HG03558 (cell line): ENCODE measurements around the gene RAPGEF6.

ENCODE experiments used
- ATAC-seq: cut with Tn5 transposase; IDR thresholded peaks from one replicate; pipeline ENCODE4 v1.9.1; 2021; ENCODE audit warnings: moderate number of reproducible peaks; ENCODE audit not compliant: unreplicated experiment; ENCODE audit errors: extremely low read depth

The RAPGEF6 gene

GRCh38 chr5:131563434-131564228 lies 71.4 kb downstream of the RAPGEF6 start:
- ATAC-seq = no peak

DNA sequence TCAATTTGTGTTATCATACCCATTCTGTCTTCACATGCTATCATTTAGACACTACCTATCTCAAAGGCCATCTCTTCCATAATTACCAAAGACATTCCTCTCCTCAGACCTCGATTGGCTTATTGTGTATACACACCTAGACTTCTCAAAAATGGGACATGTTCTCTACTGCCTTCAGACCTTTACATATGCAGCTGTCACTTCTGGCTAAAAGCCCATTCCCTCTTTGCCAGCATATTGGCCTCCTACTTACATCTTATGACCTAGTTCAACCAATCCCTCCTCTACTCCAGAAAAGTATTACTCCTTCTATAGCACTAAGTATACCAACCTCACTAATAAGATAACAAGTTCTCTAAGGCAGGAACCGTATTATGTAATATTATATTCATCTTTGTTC lies 84.4 kb downstream of the RAPGEF6 start:
- no peak for ATAC-seq

- no peak for ATAC-seq
Measured at GRCh38 chr5:131548176-131548575, 86.9 kb downstream of the RAPGEF6 start.

GRCh38 chr5:131545845-131546244 lies 89.2 kb downstream of the RAPGEF6 start:
- ATAC-seq = no peak

GRCh38 chr5:131542723-131543122 lies 92.3 kb downstream of the RAPGEF6 start:
- no peak for ATAC-seq

- no peak for ATAC-seq
Measured at GRCh38 chr5:131541762-131542161, 93.3 kb downstream of the RAPGEF6 start.

GRCh38 chr5:131541071-131541470 lies 94.0 kb downstream of the RAPGEF6 start:
- no peak for ATAC-seq

GRCh38 chr5:131539251-131539650 lies 95.8 kb downstream of the RAPGEF6 start:
- ATAC-seq = no peak

DNA sequence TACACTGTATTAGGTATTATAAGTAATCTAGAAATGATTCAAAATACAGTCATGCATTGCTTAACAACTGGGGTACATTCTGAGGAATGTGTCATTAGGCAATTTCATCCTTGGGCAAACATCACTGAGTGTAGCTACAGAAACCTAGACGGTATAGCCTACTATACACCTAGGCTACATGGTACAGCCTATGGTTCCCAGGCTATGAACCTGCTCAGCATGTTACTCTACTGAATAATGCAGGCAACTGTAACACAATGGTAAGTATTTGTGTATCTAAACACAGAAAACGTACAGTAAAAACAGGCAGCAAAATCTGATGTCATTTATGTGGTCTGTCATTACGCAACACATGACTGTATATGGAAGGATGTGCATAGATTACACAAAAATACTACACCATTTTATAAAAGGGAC lies 96.8 kb downstream of the RAPGEF6 start:
- ATAC-seq = no peak

- no peak for ATAC-seq
Measured at GRCh38 chr5:131536850-131537448, 98.1 kb downstream of the RAPGEF6 start.

DNA sequence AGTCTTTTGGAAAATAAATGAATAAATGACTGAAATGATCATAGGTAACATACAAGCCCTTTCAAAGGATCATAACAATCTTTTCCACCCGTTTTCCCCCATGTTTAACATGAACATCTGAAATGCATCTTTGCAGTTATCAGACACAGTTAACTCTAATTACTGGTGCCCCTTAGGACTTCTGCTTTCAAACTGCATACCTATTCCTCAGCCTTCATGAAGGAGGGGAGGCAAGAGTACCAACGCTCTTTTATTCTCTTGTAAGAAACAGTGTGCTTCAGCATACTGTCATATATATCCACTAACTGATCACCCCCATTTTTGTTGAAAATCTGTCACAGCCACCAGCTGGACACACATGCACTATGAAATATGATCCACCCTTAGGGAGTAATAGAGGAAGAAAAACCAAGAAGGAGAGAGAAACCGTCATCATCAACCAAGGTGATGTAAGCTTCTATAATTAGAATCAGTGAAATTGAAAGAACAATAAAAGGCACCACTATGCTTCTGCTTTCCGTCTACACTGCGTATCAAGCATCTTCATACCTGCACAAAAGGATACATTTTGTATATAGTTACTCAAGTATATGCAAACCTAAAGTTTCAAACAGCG lies 98.7 kb downstream of the RAPGEF6 start:
- ATAC-seq = peak; percentile 86

- no peak for ATAC-seq
Measured at GRCh38 chr5:131534974-131535373, 100.1 kb downstream of the RAPGEF6 start.

GRCh38 chr5:131533836-131534235 lies 101.2 kb downstream of the RAPGEF6 start:
- no peak for ATAC-seq

DNA sequence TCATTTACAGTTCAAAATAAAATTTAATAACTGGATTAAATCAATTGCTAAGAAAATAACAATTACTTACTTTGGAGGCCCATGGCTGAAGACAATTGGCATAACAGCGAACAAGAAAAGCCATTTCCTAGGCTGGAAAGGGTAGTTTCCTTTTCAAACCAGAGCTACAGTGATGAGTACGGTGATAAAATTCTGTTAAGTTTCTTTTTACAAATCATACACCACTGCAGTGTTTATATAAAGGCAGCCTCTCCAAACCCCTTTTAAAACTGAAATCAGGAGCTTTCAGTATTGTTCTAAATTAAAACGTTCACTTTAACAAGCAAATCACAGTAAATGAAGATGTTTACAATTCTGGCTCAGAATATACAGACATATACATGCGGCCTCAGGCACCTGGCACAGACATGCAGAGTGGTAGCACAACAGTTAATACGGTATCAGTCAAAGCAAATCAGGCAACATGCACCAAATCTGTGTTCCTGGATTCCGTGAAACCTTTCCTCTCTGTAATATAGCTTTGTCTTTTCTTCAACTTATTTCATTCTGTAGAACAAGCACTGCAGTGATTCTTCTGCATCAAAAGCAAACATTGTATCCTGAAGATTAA lies 102.9 kb downstream of the RAPGEF6 start:
- no peak for ATAC-seq

GRCh38 chr5:131530706-131531331 lies 104.2 kb downstream of the RAPGEF6 start:
- no peak for ATAC-seq

- no peak for ATAC-seq
Measured at GRCh38 chr5:131528682-131529081, 106.3 kb downstream of the RAPGEF6 start.

GRCh38 chr5:131525805-131526204 lies 109.2 kb downstream of the RAPGEF6 start:
- no peak for ATAC-seq

- no peak for ATAC-seq
Measured at GRCh38 chr5:131524431-131524830, 110.6 kb downstream of the RAPGEF6 start.

- ATAC-seq = no peak
Measured at GRCh38 chr5:131523500-131524185, 111.4 kb downstream of the RAPGEF6 start.

DNA sequence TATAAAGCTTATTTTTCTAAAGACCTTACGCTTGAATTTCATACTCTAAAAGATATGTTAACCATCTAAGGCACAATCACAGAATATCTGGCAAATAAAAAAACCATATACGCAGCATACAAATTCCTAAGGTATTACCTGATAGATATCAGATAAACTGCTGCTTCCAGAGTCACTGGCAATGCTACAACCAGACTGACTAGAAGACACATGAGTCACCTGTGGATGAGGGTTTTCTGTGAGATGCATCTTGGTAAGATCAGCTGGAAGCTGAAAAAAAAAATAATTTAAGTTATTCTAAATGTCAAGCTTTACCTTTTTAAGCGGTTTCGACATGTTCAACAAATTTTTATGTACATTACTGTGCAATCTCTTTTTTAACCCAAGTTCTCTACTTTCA lies 113.8 kb downstream of the RAPGEF6 start:
- no peak for ATAC-seq
